Transverse colon (tissue), 3 donors: Measurements from ENCODE around the gene PRICKLE1.

Source experiments
- CTCF ChIP-seq, 5 experiments: fragments of 200-600 bp in 3 of 5; fragments of 450-650 bp in 2 of 5; sonication (generic) in 3 of 5; IDR thresholded peaks; 1 replicate in 2 of 5; 2 replicates in 3 of 5; pipeline ENCODE4 v1.5.1; 2016 to 2017; ENCODE audit warnings: antibody characterized with exemption in 5 of 5, inconsistent platforms in 3 of 5, mild to moderate bottlenecking in 2 of 5, moderate library complexity in 1 of 5
- EP300 ChIP-seq: sonication (generic); formaldehyde crosslinking; IDR thresholded peaks from one replicate; pipeline ENCODE4 v1.6.1; 2017; ENCODE audit warnings: antibody characterized with exemption, low read depth
- POLR2A ChIP-seq: fragments of 450-650 bp; IDR thresholded peaks from one replicate; pipeline ENCODE4 v1.6.1; 2016; ENCODE audit warnings: antibody characterized with exemption, mild to moderate bottlenecking, moderate library complexity

GRCh38 chr12:42462486-42462885 lies 127.1 kb downstream of the PRICKLE1 start:
- TF ChIP-seq CTCF (IDR thresholded peaks at IDR 0.05) (no peak), POLR2A (no peak), EP300 (no peak)
